ENCODE results near the gene DNAH14.

DNAH14 gene

GRCh38 chr1:225114354-225114990, 185.0 kb downstream of the DNAH14 start (continued):
- TF ChIP-seq ZNF518A (tag by site-specific recombination; conservative IDR thresholded peaks at IDR 0.05; ENCODE audit: low read depth) (peak; percentile 90), ZBTB21 (tag by site-specific recombination; IDR thresholded peaks at IDR 0.05) (peak; percentile 43; the same call in 1 of the 2 replicates), ZNF24 (tag by site-specific recombination; IDR thresholded peaks at IDR 0.05) (0 out of 2 replicates have a peak, but pooled peaks have one; percentile 18), ZSCAN5A (tag by site-specific recombination; IDR thresholded peaks at IDR 0.05) (no peak), ZIC2 (tag by site-specific recombination; IDR thresholded peaks at IDR 0.05) (peak; percentile 34; the same call in 1 of the 2 replicates), ZNF626 (tag by site-specific recombination; IDR thresholded peaks at IDR 0.05) (no peak), ZBTB20 (tag by site-specific recombination; IDR thresholded peaks at IDR 0.05) (peak; percentile 18; the same call in 1 of the 2 replicates), ZNF768 (tag by site-specific recombination; IDR thresholded peaks at IDR 0.05) (no peak), PRDM6 (tag by site-specific recombination; IDR thresholded peaks at IDR 0.05) (no peak), ZNF266 (tag by site-specific recombination; IDR thresholded peaks at IDR 0.05; ENCODE audit: low read depth) (no peak), ZNF629 (tag by site-specific recombination; IDR thresholded peaks at IDR 0.05) (no peak), ZNF174 (tag by site-specific recombination; IDR thresholded peaks at IDR 0.05) (no peak), ZNF416 (tag by site-specific recombination; IDR thresholded peaks at IDR 0.05) (no peak), SP7 (tag by site-specific recombination; IDR thresholded peaks at IDR 0.05) (no peak), ZNF133 (tag by site-specific recombination; IDR thresholded peaks at IDR 0.05) (0 out of 2 replicates have a peak, but pooled peaks have one; percentile 10), PRDM10 (tag by site-specific recombination; IDR thresholded peaks at IDR 0.05) (peak; percentile 37; the same call in 1 of the 2 replicates), ZNF202 (tag by site-specific recombination; IDR thresholded peaks at IDR 0.05; ENCODE audit: borderline replicate concordance) (no peak), ZNF311 (tag by site-specific recombination; IDR thresholded peaks at IDR 0.05; ENCODE audit: borderline replicate concordance) (no peak), ZBTB11 (tag by site-specific recombination; conservative IDR thresholded peaks at IDR 0.05; ENCODE audit: low read depth) (no peak), SCRT1 (tag by site-specific recombination; IDR thresholded peaks at IDR 0.05; ENCODE audit: borderline replicate concordance) (no peak), PATZ1 (tag by site-specific recombination; IDR thresholded peaks at IDR 0.05) (peak; percentile 39; the same call in 1 of the 2 replicates)
